ENCODE data around the gene MGST3.

- TF ChIP-seq, protein P1, sequence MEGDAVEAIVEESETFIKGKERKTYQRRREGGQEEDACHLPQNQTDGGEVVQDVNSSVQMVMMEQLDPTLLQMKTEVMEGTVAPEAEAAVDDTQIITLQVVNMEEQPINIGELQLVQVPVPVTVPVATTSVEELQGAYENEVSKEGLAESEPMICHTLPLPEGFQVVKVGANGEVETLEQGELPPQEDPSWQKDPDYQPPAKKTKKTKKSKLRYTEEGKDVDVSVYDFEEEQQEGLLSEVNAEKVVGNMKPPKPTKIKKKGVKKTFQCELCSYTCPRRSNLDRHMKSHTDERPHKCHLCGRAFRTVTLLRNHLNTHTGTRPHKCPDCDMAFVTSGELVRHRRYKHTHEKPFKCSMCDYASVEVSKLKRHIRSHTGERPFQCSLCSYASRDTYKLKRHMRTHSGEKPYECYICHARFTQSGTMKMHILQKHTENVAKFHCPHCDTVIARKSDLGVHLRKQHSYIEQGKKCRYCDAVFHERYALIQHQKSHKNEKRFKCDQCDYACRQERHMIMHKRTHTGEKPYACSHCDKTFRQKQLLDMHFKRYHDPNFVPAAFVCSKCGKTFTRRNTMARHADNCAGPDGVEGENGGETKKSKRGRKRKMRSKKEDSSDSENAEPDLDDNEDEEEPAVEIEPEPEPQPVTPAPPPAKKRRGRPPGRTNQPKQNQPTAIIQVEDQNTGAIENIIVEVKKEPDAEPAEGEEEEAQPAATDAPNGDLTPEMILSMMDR (IDR thresholded peaks at IDR 0.05; ENCODE audit: low read depth, low read length, poor library complexity, severe bottlenecking): no peak
- no peak for TF ChIP-seq EZH2phosphoT487 (IDR thresholded peaks at IDR 0.05; ENCODE audit: borderline replicate concordance, low read length)
These were observed 66.5 kb downstream of the MGST3 start for GRCh38 chr1:165697491-165697880.

Measured in DOHH2 (cell line).